Measurements from ENCODE around the gene IGF2BP1.

DNA sequence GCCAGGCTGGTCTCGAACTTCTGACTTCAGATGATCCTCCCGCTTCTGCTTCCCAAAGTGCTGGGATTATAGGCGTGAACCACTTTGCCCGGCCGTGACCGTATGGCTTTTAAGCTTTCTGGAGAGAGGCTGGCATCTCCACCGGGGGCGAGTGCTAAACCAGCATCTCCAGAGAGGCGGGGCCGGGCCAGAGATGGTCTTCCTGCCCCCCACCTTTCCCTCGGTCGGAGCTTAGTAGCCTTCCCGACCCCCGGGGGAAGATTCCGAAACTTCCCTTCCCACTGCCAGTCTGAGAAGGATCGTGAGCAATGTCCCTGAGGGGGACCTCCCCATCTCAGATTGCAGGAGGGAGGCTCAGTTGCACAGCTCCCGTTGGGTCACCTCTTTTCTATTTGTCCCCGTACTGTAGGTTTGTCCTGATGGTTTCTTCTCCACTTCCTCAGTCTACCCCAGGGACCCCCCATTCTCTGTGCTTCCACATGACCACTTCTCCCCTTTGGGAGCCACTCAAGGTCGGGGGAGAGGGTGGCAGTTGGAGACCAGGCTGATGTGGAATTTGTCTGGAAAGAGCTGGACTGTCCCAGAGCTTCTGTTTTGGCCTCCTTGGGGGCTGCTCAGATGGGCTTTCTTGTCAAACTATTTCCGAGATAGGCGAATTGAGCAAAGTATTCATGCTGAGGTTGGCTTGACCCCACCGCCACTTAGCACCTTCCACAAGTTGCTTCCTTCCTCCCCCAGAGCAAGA lies 18.2 kb downstream of the IGF2BP1 start:
- TF ChIP-seq, protein P1, sequence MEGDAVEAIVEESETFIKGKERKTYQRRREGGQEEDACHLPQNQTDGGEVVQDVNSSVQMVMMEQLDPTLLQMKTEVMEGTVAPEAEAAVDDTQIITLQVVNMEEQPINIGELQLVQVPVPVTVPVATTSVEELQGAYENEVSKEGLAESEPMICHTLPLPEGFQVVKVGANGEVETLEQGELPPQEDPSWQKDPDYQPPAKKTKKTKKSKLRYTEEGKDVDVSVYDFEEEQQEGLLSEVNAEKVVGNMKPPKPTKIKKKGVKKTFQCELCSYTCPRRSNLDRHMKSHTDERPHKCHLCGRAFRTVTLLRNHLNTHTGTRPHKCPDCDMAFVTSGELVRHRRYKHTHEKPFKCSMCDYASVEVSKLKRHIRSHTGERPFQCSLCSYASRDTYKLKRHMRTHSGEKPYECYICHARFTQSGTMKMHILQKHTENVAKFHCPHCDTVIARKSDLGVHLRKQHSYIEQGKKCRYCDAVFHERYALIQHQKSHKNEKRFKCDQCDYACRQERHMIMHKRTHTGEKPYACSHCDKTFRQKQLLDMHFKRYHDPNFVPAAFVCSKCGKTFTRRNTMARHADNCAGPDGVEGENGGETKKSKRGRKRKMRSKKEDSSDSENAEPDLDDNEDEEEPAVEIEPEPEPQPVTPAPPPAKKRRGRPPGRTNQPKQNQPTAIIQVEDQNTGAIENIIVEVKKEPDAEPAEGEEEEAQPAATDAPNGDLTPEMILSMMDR (IDR thresholded peaks at IDR 0.05): no peak
- TF ChIP-seq POLR2A (IDR thresholded peaks at IDR 0.05): no peak

Data from adrenal gland (tissue), 5 donors.